ENCODE data around the gene CD48. TPM values are rescaled to one million over a fixed set of nuclear protein-coding genes. Genes with fewer than 3 reads are reported as not detected.

The CD48 gene, protein sequence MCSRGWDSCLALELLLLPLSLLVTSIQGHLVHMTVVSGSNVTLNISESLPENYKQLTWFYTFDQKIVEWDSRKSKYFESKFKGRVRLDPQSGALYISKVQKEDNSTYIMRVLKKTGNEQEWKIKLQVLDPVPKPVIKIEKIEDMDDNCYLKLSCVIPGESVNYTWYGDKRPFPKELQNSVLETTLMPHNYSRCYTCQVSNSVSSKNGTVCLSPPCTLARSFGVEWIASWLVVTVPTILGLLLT
- 10 to 100 TPM in 1 of 4 donors, 1 to 10 TPM in 3; 1.1 to 14.6 (median 2.6) TPM for total RNA-seq

DNA sequence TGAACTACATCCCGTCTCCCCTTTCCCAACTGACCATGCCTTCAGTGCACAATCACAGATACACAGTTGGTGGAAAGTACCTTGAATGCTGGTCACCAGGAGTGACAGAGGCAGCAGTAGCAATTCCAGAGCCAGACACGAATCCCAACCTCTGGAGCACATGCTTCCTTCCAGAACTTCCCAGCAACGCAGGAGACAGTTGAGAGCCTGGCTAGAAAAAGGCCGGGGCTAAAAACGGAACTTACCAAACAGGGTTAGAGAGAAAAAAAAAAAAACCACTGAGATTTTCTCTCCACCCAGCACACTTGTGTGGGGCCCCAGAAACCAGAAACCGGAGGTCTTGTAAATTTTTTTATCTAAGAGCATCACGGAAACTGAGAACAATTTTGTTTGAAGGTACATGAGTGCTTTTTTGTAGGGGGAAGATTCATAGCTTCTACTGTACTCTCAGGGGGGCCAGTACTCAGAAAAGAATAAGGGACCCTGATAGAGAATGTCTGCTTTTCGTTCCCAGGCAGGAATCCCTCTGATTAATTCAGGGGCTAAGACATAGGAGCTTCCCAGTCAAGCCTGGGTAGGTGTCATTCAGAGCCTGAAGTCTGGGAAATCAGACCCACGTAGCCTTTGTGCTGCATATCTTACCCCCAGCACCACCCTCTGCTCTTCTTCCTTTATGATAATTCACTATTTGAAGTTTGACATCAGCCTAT lies at the start of gene CD48:
Gene CD48 (minus strand): TSS at position 221 of the 710 bp plus-strand sequence. CDS start 59 bp downstream, at position 162.
- intact Hi-C loops (cut with DNase I) = no loop called here
- no peaks in the 10 kb centered on the region for H3K9me3 ChIP-seq
- 50% methylated on average over 9 of the region's 9 CpGs for WGBS
- H3K4me3 ChIP-seq = peak within 1 kb of the TSS in 2 of 4 donors; percentile 12 to 42
- no peaks in the 10 kb centered on the region for H3K4me1 ChIP-seq
- H3K27me3 ChIP-seq = no peaks in the 10 kb centered on the region
- no peak for DNase-seq (ENCODE audit: extremely low spot score)
- no peak within 1 kb of the TSS for H3K27ac ChIP-seq (replicated peaks in 1 of 4)
- TF ChIP-seq POLR2AphosphoS5 (IDR thresholded peaks at IDR 0.05) (no peak), POLR2A (IDR thresholded peaks at IDR 0.05; ENCODE audit: low read depth) (no peak), EP300 (IDR thresholded peaks at IDR 0.05) (no peak)
- TF ChIP-seq, protein P1, sequence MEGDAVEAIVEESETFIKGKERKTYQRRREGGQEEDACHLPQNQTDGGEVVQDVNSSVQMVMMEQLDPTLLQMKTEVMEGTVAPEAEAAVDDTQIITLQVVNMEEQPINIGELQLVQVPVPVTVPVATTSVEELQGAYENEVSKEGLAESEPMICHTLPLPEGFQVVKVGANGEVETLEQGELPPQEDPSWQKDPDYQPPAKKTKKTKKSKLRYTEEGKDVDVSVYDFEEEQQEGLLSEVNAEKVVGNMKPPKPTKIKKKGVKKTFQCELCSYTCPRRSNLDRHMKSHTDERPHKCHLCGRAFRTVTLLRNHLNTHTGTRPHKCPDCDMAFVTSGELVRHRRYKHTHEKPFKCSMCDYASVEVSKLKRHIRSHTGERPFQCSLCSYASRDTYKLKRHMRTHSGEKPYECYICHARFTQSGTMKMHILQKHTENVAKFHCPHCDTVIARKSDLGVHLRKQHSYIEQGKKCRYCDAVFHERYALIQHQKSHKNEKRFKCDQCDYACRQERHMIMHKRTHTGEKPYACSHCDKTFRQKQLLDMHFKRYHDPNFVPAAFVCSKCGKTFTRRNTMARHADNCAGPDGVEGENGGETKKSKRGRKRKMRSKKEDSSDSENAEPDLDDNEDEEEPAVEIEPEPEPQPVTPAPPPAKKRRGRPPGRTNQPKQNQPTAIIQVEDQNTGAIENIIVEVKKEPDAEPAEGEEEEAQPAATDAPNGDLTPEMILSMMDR (IDR thresholded peaks at IDR 0.05) = no peak
- no peaks in the 10 kb centered on the region for H3K36me3 ChIP-seq

DNA sequence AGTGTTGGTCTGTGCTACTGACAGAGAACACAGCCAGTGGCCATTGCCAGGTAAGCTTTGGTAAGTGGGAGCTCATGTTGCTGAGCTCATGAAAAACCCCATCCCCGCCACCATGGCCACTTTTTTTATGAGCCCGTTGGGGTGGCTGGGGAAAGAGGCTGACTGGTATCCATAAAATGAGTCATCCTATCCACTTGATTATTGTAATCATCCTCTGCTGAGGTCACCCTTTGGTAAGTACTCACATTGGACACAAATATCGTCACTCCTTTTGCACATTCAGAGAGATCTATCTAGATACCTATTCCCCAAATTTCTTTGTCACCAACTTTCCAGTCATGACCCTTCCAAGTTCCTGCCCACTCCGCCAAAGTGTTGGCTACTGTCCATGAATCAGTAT lies 49.4 kb upstream of the CD48 start:
- no peak overlapping the region for H3K4me3 ChIP-seq
- WGBS = 90% methylated on average over 4 of the region's 4 CpGs
- H3K36me3 ChIP-seq = no peaks in the 10 kb centered on the region
- H3K27me3 ChIP-seq = no peaks in the 10 kb centered on the region
- no peak for DNase-seq (ENCODE audit: extremely low spot score)
- TF ChIP-seq, protein P1 (IDR thresholded peaks at IDR 0.05) = no peak
- TF ChIP-seq POLR2AphosphoS5 (IDR thresholded peaks at IDR 0.05) (no peak), POLR2A (IDR thresholded peaks at IDR 0.05; ENCODE audit: low read depth) (no peak)
- H3K27ac ChIP-seq (replicated peaks in 1 of 4) = no peak overlapping the region
- no peaks in the 10 kb centered on the region for H3K4me1 ChIP-seq
- intact Hi-C loops (cut with DNase I) = no loop called here
- no peaks in the 10 kb centered on the region for H3K9me3 ChIP-seq

DNA sequence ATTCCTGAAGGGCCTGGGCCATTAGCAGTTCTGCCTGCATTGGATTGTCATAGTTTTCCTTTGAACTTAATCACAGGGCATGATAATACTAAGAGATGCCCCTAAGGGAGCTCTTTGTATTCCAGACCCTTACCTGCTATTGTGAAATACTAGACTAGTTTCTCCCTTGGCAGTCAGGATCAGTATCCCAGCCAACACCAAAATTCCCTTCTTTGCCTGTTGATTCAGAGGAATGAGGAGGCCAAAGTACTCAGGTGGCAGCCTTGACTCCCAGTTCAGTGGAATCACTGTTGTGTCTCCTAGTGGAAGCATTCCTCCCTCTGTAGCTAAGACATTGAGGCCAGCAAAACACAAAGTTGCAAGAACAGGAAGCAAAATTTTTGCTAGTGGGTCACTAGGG lies 48.1 kb upstream of the CD48 start:
- Histone ChIP-seq H3K4me1 (no peaks in the 10 kb centered on the region), H3K36me3 (no peaks in the 10 kb centered on the region), H3K27me3 (no peaks in the 10 kb centered on the region), H3K9me3 (no peaks in the 10 kb centered on the region), H3K27ac (replicated peaks in 1 of 4) (no peak overlapping the region), H3K4me3 (no peak overlapping the region)
- intact Hi-C loops (cut with DNase I) = no loop called here
- no peak for TF ChIP-seq POLR2AphosphoS5 (IDR thresholded peaks at IDR 0.05)
- TF ChIP-seq, protein P1 (IDR thresholded peaks at IDR 0.05) = no peak
- no peak for TF ChIP-seq POLR2A (IDR thresholded peaks at IDR 0.05; ENCODE audit: low read depth)
- no peak for TF ChIP-seq EP300 (IDR thresholded peaks at IDR 0.05)
- no peak for DNase-seq (ENCODE audit: extremely low spot score)

DNA sequence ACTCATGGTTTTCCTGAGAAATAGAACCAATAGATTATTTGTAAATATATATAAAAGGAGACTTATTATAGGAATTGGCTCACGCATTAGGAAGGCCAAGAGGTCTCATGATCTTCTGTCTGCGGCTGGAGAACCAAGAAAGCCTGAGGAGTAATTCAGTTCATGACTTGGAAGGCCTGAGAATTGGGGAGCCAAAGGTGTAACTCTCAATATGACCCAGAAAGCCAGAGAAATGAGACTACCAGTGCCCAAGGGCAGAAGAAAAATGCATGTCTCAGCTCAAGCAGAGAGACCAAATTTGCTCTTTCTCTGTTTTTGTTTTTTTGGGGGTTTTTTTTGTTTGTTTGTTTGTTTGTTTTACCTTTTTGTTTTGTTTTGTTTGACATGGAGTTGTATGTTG lies 46.9 kb upstream of the CD48 start:
- TF ChIP-seq POLR2AphosphoS5 (IDR thresholded peaks at IDR 0.05) (no peak), EP300 (IDR thresholded peaks at IDR 0.05) (no peak)
- Histone ChIP-seq H3K27me3 (no peaks in the 10 kb centered on the region), H3K36me3 (no peaks in the 10 kb centered on the region), H3K4me3 (no peak overlapping the region), H3K4me1 (no peaks in the 10 kb centered on the region), H3K9me3 (no peaks in the 10 kb centered on the region), H3K27ac (replicated peaks in 1 of 4) (no peak overlapping the region)
- no peak for DNase-seq (ENCODE audit: extremely low spot score)
- WGBS = 85% methylated on average over 2 of the region's 2 CpGs
- intact Hi-C loops (cut with DNase I) = no loop called here

DNA sequence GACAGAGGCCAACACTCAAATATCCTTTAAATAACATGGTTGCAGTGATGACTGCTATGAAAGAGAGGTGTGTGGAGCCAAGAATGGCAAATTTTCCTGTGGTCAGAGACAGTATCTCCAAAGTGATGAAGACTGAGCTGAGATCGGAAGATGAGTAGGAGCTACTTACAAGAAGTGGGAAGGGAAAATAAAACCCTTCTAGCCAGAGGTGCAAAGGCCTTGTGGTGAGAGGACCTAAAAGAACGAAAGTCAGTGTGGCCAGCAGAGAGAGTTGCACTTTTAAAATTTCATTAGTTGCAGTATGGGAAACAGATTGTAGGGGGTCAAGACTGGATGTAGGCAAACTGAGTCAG lies 45.2 kb upstream of the CD48 start:
- Histone ChIP-seq H3K27me3 (peaks cover 0 to 6% (median 0%) of the 10 kb centered on the region in 4 donors), H3K4me1 (no peaks in the 10 kb centered on the region), H3K4me3 (no peak overlapping the region), H3K9me3 (no peaks in the 10 kb centered on the region), H3K36me3 (no peaks in the 10 kb centered on the region), H3K27ac (replicated peaks in 1 of 4) (no peak overlapping the region)
- intact Hi-C loops (cut with DNase I) = no loop called here
- no peak for TF ChIP-seq POLR2AphosphoS5 (IDR thresholded peaks at IDR 0.05)
- DNase-seq (ENCODE audit: extremely low spot score) = no peak
- WGBS = 76% methylated on average over 2 of the region's 2 CpGs
